Epithelial cell of proximal tubule (primary cell): ENCODE results near the gene EYA2. TPM values are rescaled to one million over a fixed set of nuclear protein-coding genes. Genes with fewer than 3 reads are reported as not detected.

Source experiments
- DNase-seq: peaks from one replicate; pipeline ENCODE4 v3.0.0-alpha.2; 2011; ENCODE audit warnings: low read depth
- H3K4me3 ChIP-seq: 2 replicates; pipeline ENCODE4 v1.5.1; 2011; ENCODE audit warnings: low read depth, mild to moderate bottlenecking, low read length
- CTCF ChIP-seq: conservative IDR thresholded peaks from 2 replicates; pipeline ENCODE4 v1.5.1; 2012; ENCODE audit warnings: low read depth, mild to moderate bottlenecking, low read length
- total RNA-seq: library from RNA; depleted of rRNA; stranded (reverse); fragments of >200 nt; gene quantifications from 2 replicates; pipeline ENCODE4 v1.2.3, GENCODE V29; 2015

Gene EYA2
- total RNA-seq, 1 donor from 2014 or later = not detected

- H3K4me3 ChIP-seq = no peak overlapping the region
- TF ChIP-seq CTCF = no peak
- DNase-seq = no peak
Measured at GRCh38 chr20:47048054-47048453, 153.4 kb downstream of the EYA2 start.

- H3K4me3 ChIP-seq = no peak overlapping the region
- TF ChIP-seq CTCF = no peak
- DNase-seq = no peak
Measured at GRCh38 chr20:47049771-47050170, 155.1 kb downstream of the EYA2 start.

- no peak for DNase-seq
- no peak for TF ChIP-seq CTCF
- H3K4me3 ChIP-seq = no peak overlapping the region
Measured at GRCh38 chr20:47050996-47051395, 156.4 kb downstream of the EYA2 start.

GRCh38 chr20:47051936-47052526 is 157.4 kb downstream of the EYA2 start:
- TF ChIP-seq CTCF = no peak
- no peak overlapping the region for H3K4me3 ChIP-seq
- no peak for DNase-seq

GRCh38 chr20:47054506-47054905 is 159.9 kb downstream of the EYA2 start:
- TF ChIP-seq CTCF = no peak
- H3K4me3 ChIP-seq = no peak overlapping the region
- DNase-seq = no peak

GRCh38 chr20:47054945-47055344 is 160.3 kb downstream of the EYA2 start:
- no peak overlapping the region for H3K4me3 ChIP-seq
- no peak for DNase-seq
- TF ChIP-seq CTCF = no peak

GRCh38 chr20:47055699-47056369 is 161.2 kb downstream of the EYA2 start:
- TF ChIP-seq CTCF = no peak
- DNase-seq = no peak
- H3K4me3 ChIP-seq = no peak overlapping the region
